Femur (tissue), 1 donor: Measurements from ENCODE around the gene ILRUN.
A peak's percentile ranks its signal among the peaks of the same experiment; 100 is the strongest.
"Not testable (repeated sequence)": the region's sequence is repeated elsewhere in the genome, so short reads cannot be mapped to it uniquely, and the experiment has no call there.

Source experiments
- DNase-seq: peaks from one replicate; pipeline ENCODE4 v3.0.0-alpha.2; 2017

ILRUN gene

DNA sequence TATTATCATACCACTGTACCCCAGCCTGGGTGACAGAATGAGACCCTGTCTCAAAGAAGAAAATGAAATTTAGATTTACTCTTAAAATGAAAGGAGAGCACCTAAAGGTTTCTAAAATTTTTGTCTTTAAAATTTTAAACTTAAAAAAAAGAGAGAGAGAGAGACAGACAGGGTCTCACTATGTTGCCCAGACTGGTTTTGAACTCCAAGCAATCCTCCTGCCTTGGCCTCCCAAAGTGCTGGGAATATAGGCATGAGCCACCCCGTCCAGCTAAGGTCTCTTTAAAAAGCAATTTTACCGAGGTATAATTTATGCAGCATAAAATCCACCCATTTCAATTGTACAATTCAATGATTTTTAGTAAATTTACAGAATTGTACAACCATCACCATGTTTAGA, 33.2 kb downstream of the ILRUN start:
- no peak for DNase-seq

DNA sequence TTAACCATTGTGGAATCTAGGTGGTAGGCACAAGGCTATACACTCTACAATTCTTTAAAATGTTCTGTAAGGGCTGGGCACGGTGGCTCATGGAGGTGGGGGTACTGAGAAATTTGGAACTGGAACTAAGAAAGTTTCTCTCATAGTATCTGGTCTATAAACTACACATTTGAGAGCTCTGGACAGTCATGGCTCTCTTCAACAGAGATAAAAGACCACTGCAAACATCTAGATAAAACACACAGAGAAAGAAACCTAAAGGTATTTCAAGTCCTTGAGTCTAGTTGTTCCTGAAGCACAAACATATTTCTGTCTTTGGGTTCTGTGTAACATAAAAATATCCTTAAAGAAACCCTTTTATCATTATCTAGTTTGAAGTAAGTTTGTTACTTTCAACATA, 35.2 kb downstream of the ILRUN start:
- DNase-seq, result no peak

DNA sequence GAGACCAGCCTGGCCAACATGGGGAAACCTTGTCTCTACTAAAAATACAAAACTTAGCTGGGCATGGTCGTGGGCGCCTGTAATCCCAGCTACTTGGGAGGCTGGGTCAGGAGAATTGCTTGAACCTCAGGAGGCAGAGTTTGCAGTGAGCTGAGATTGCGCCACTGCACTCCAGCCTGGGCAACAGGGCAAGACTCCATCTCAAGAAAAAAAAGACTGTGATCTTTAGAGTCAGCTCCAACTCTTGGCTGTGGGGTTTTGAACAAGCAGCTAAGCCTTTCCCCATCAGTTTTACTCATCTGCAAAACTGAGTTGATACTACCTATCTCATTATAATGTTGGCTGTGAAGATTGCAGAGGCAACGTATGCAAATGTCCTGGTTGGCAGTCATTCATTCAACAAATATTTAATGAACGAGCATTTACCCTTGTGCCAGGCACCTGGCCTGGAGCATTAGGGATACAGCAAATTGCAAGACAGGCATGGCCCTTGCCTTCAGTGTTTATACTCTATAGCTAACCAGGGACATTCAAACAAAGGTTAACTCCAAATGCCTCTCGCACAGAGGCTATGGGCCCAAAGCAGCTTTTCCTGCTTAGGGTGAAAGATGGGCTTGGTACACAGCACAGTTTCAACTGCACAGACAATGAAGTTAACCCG, 37.8 kb downstream of the ILRUN start:
- DNase-seq, result no peak

DNA sequence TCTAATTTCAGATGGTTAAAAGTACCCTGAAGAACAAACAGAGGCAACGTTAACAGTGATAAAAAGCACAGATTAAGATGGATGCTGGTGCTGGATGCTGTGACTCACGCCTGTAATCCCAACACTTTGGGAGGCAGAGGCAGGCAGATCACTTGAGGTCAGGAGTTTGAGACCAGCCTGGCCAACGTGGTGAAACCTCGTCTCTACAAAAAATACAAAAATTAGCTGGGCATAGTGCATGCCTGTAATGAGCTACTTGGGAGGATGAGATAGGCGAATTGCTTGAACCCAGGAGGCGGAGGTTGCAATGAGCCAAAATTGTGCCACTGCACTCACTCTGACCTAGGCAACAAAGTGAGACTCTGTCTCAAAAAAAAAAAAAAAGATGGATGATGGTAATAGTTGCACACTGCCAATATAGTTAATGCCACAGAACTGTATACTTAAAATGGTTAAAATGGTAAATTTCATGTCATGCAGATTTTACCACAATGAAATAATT, 38.5 kb downstream of the ILRUN start:
- not testable (repeated sequence) for DNase-seq

DNA sequence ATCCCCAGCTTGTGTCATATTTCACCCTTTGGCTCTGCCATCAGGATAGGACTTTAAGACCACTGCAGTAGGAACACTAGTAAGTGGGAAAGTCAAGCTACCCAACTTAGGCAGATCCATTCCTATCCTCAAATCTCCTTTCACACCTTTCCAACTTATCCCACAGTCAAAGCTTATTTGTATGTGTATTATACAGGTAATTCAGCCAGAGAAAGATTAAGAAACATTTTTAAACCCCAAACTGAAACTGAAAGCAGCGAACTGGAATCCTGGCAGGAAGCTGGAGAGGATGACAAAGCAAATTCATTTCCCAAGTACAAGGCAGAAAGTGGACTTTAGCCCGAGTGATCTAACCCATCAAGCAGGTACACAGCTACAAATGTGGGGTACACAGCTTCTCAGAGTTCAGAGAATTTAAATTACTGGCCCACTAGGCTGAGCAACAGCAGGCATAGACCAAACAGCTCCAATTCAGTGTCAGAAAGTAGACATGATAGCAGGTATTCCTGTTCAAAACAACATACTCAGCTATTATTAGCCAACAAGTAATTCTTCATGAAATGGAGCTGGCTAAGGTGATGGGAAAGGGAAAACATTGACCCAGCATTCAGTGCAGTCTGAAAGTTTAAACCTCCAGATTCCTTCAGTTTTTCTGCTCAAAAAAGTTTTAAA, 39.1 kb downstream of the ILRUN start:
- DNase-seq, result peak; percentile 72

GRCh38 chr6:34657037-34657306, 39.6 kb downstream of the ILRUN start:
- DNase-seq, result no peak

DNA sequence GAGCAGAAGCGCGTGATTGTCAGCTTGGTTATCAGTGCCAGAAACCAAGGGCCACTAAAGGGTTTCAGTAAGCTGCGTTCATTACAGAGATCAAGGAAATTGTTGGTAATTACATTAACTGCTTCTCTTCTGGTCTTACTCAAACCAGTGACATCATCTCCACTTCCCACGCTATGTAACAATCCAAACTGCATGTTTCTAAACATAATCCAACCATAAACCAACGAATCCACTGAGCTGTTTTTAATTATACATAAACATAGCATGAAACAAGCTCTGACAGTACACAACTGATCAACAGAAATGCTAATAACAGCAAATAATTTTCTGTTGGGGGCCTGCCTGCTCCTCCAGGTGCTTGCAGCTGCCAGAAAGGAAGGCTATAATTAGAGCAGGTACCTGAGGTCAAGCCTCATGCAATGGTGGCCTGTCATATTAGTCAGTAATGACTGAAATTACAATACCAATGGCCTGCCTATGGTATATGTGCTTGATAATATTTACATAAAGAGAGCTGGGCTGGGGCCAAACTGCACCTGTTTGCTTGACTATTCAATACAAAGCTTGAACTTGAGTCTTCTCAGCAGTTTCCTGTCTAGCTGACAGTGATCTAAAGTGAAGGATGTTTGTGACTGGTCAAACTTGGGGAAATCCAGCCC, 40.1 kb downstream of the ILRUN start:
- DNase-seq, result no peak

GRCh38 chr6:34655876-34656377, 40.6 kb downstream of the ILRUN start:
- not testable (repeated sequence) for DNase-seq

DNA sequence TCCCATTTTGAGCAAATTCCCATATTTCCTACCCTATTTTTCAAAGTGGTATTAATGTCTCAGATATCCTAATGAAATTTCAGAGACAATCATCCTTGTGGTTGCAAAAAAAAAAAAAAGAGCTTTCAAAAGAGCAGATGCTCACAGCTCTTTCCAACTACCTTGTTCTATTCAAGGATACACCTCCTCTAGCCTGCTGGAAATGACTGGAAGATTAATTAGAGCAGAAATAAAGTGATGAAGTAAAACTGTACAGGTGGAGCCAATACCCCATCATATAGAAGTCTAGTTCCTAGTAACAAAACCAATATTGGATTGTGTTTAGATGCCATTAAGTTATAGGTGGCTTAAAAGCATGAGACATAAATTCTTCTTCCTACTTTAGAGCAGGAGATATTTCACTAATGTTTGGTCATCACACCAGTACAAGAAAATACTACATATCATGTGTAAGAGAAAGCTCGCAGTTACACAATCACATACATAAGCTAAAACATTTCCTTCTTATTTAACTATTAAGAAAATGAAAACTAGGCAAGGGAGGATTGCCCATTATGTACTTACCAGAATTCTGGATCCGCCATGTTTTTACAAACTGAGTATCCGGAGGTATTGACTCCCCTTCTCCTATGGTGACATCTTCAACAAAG, 42.4 kb downstream of the ILRUN start:
- no peak for DNase-seq

DNA sequence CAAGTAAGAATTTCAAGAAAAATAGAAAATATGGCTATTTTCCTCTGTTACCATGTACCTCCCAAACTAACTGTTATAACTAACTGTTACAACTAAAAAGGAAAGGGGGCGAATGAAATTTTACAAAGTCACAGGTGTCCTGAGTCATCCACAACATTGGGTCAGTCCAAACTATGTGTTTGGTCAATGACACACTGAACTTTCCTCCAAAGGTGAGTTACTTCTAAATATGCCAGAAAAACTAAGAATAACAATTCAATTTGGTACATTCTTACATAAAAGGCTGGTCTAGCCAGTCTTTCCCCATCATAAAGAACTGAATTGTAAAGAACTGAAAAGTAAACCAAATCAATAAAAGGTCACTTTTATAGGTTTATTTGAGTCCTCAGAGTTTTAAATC, 44.3 kb downstream of the ILRUN start:
- no peak for DNase-seq

DNA sequence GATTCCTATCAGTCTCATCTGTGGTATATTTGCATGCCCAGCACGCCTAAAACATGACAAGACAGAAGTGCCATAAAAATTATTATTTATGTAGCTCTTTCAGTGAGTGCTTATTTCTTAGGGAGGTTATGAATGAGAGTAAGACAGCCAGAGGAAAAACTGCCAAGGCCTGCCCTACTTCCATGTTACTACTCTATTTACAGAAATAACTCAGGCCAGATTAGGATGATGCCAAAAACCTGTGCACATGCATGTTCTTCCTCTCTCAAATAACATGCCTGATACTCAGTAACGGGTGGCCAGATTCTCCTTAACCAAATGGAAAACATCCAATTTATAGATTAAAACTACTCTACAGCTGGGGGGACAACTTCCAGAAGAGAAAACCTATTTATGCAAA, 45.7 kb downstream of the ILRUN start:
- no peak for DNase-seq

DNA sequence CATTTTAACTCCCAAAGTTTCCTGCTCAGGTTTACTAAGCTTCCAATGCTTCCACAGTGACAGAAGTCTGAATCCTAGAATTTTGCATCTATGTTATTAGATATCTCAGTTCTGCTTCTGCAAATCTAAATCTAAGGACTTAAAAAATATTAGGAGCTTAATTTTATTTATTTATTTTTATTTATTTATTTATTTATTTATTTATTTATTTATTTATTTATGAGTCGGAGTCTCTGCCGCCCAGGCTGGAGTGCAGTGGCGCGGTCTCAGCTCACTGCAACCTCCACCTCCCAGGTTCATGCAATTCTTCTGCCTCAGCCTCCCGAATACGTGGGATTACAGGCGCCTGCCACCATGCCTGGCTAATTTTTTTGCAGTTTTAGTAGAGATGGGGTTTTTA, 46.3 kb downstream of the ILRUN start:
- DNase-seq, result not testable (repeated sequence)

GRCh38 chr6:34648806-34649205, 47.8 kb downstream of the ILRUN start:
- no peak for DNase-seq
